PFSK-1 (cell line): ENCODE data around the gene BCL2L13.

Experiments
- FOXP2 ChIP-seq: optimal IDR thresholded peaks from 2 replicates; pipeline ENCODE3; 2011; ENCODE audit warnings: borderline replicate concordance, control low read depth, inconsistent platforms; ENCODE audit not compliant: insufficient read depth; ENCODE audit errors: extremely low read length, extremely low read depth
- POLR2AphosphoS5 ChIP-seq: IDR thresholded peaks from 2 replicates; pipeline ENCODE4 v1.6.1; 2012; ENCODE audit warnings: low read depth, mild to moderate bottlenecking, control low read depth, low read length, moderate library complexity
- REST ChIP-seq, 2 experiments: IDR thresholded peaks; 2 replicates each; pipeline versions ENCODE4 v1.6.1 to v1.8.0; 2011 to 2012; ENCODE audit warnings: low read depth in 2 of 2, low read length in 2 of 2, control low read depth in 1 of 2, inconsistent platforms in 1 of 2, mild to moderate bottlenecking in 1 of 2, moderate library complexity in 1 of 2; ENCODE audit not compliant: insufficient read depth in 1 of 2
- SIN3A ChIP-seq: IDR thresholded peaks from 2 replicates; pipeline ENCODE4 v1.6.1; 2012; ENCODE audit warnings: mild to moderate bottlenecking, low read length, moderate library complexity, borderline replicate concordance; ENCODE audit not compliant: insufficient read depth
- TAF1 ChIP-seq: IDR thresholded peaks from 2 replicates; pipeline ENCODE4 v1.6.1; 2012; ENCODE audit warnings: low read length, control low read depth, borderline replicate concordance; ENCODE audit not compliant: insufficient read depth

DNA sequence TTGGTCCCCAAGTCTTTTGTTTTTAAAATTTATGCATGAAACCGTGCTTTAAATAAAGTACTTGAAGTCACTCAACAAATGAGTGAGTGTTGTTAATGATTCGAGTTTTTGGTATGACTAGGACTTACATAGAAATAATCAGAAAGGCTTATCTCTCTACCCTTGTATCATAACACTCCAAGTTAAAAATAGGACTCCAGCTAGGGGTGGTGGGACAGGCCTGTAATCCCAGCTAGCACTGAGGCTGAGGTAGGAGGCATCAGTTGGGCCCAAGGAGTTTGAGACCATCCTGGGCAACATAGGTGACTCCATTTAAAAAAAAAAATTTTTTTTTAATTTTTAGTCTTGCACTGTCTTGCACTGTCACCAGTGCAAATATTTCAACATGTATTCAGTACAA is 55.6 kb downstream of the BCL2L13 start:
- no peak for TF ChIP-seq FOXP2
- TF ChIP-seq POLR2AphosphoS5: no peak
- TF ChIP-seq REST (IDR thresholded peaks at IDR 0.05; ENCODE audit: insufficient read depth in 1 of 2, low read depth in 2 of 2, low read length in 2 of 2): no peak
- TF ChIP-seq SIN3A: no peak
- TF ChIP-seq TAF1: no peak
